DMS79 treated with DMSO at 0.1 percent for 48 hours (cell line): ENCODE results near the gene DUSP22.
"Not testable (repeated sequence)": the region's sequence is repeated elsewhere in the genome, so short reads cannot be mapped to it uniquely, and the experiment has no call there.

ENCODE experiments used
- DNase-seq: peaks from one replicate; lab custom pipeline; 2025; lab: John Stamatoyannopoulos, UW

Gene DUSP22

GRCh38 chr6:364609-365540 lies 72.6 kb downstream of the DUSP22 start:
- DNase-seq, result no peak

GRCh38 chr6:365835-366234 lies 73.5 kb downstream of the DUSP22 start:
- DNase-seq, result no peak

- no peak for DNase-seq
Observed at GRCh38 chr6:366389-367297, 74.4 kb downstream of the DUSP22 start.

GRCh38 chr6:367298-367794 lies 75.1 kb downstream of the DUSP22 start:
- no peak for DNase-seq

GRCh38 chr6:367891-368630 lies 75.8 kb downstream of the DUSP22 start:
- no peak for DNase-seq

- DNase-seq, result no peak
Observed at GRCh38 chr6:369559-370431, 77.5 kb downstream of the DUSP22 start.

- no peak for DNase-seq
Observed at GRCh38 chr6:370555-370954, 78.3 kb downstream of the DUSP22 start.

GRCh38 chr6:371851-372250 lies 79.6 kb downstream of the DUSP22 start:
- DNase-seq, result not testable (repeated sequence)

GRCh38 chr6:372336-372911 lies 80.1 kb downstream of the DUSP22 start:
- DNase-seq, result no peak

GRCh38 chr6:373031-373430 lies 80.7 kb downstream of the DUSP22 start:
- DNase-seq, result no peak

- no peak for DNase-seq
Observed at GRCh38 chr6:373773-374724, 81.8 kb downstream of the DUSP22 start.

- DNase-seq, result no peak
Observed at GRCh38 chr6:374956-375355, 82.7 kb downstream of the DUSP22 start.

GRCh38 chr6:376827-377640 lies 84.7 kb downstream of the DUSP22 start:
- no peak for DNase-seq

GRCh38 chr6:377641-378020 lies 85.3 kb downstream of the DUSP22 start:
- DNase-seq, result not testable (repeated sequence)

GRCh38 chr6:378090-378957 lies 86.0 kb downstream of the DUSP22 start:
- no peak for DNase-seq

- DNase-seq, result no peak
Observed at GRCh38 chr6:378958-379409, 86.7 kb downstream of the DUSP22 start.

- no peak for DNase-seq
Observed at GRCh38 chr6:379410-380181, 87.3 kb downstream of the DUSP22 start.
